Uterus (tissue), 4 donors: ENCODE results near the gene LDHB. TPM values are rescaled to one million over a fixed set of nuclear protein-coding genes. Genes with fewer than 3 reads are reported as not detected.

Source experiments
- DNase-seq, 2 donors: peaks; one replicate each; pipeline ENCODE4 v3.0.0-alpha.2; 2019 to 2020
- H3K27ac ChIP-seq, 2 donors: fragments of 200-600 bp; sonication (generic); 1 replicate in 1 of 2; 2 replicates in 1 of 2; pipeline ENCODE4 v1.5.1; 2016 to 2018
- H3K27me3 ChIP-seq, 2 donors: fragments of 200-600 bp; sonication (generic); one replicate each; pipeline ENCODE4 v1.5.1; 2018 to 2019; ENCODE audit warnings: control low read depth in 1 of 2
- H3K36me3 ChIP-seq, 2 donors: fragments of 200-600 bp; sonication (generic); one replicate each; pipeline ENCODE4 v1.5.1; 2019; ENCODE audit warnings: control low read depth in 1 of 2
- H3K4me1 ChIP-seq, 2 donors: fragments of 200-600 bp; sonication (generic); one replicate each; pipeline ENCODE4 v1.5.1; 2018 to 2019; ENCODE audit warnings: control low read depth in 1 of 2
- H3K4me3 ChIP-seq, 2 donors: fragments of 200-600 bp; sonication (generic); 1 replicate in 1 of 2; 2 replicates in 1 of 2; pipeline ENCODE4 v1.5.1; 2018 to 2019; ENCODE audit warnings: mild to moderate bottlenecking in 1 of 2
- H3K9me3 ChIP-seq, 2 donors: fragments of 200-600 bp; sonication (generic); one replicate each; pipeline ENCODE4 v1.5.1; 2019; ENCODE audit warnings: control low read depth in 1 of 2
- POLR2A ChIP-seq, 2 donors: fragments of 450-650 bp; IDR thresholded peaks; one replicate each; pipeline ENCODE4 v1.6.1; 2016; ENCODE audit warnings: antibody characterized with exemption in 2 of 2, mild to moderate bottlenecking in 1 of 2, moderate library complexity in 1 of 2
- intact Hi-C: fragments of 100-400 bp; cut with DNase I; formaldehyde crosslinking; loops from one replicate; pipeline ENCODE4 v1.15.1; 2023; ENCODE audit warnings: low total_unique reads
- total RNA-seq, 4 donors: library from RNA; depleted of rRNA in 3 of 4; stranded (reverse); fragments of >200 nt in 3 of 4; gene quantifications; one replicate each; pipeline versions ENCODE4 v1.1.0 to v1.2.4, GENCODE V29; 2014 to 2023
- TF ChIP-seq, protein P1 (sequence below), 4 experiments: fragments of 200-600 bp in 2 of 4; fragments of 450-650 bp in 2 of 4; sonication (generic) in 2 of 4; IDR thresholded peaks; one replicate each; pipeline ENCODE4 v1.5.1; 2016 to 2019; ENCODE audit warnings: antibody characterized with exemption in 4 of 4, mild to moderate bottlenecking in 2 of 4, moderate library complexity in 1 of 4
- donor health status: DM: yes; HTN: yes; CAD: no.

LDHB gene
- total RNA-seq, 4 donors from 2014 or later = 154 to 558 (median 252) TPM

DNA sequence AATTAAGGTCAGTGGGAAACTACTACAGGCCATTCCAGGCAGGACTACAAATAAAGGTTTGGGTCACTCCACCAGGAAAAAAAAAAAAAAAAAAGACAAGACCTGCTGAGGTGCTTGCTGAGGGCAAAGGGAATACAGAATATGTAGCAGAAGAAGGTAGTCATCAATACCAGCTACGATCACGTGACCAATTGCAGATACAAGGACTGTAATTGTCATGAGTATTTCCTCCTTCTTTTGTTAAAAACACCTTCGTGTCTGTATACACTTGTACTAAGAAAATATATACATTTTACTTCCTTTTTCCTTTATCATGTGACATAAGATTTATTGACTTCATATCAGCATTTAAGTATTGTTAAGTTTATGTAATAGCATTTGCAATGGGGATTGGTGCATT, 72.2 kb downstream of the LDHB start:
- no peaks in the 10 kb centered on the region for H3K27me3 ChIP-seq
- H3K36me3 ChIP-seq = no peaks in the 10 kb centered on the region
- intact Hi-C loops = no loop called here
- no peak overlapping the region for H3K27ac ChIP-seq
- no peak overlapping the region for H3K4me3 ChIP-seq
- no peak for TF ChIP-seq POLR2A (IDR thresholded peaks at IDR 0.05)
- TF ChIP-seq, protein P1, sequence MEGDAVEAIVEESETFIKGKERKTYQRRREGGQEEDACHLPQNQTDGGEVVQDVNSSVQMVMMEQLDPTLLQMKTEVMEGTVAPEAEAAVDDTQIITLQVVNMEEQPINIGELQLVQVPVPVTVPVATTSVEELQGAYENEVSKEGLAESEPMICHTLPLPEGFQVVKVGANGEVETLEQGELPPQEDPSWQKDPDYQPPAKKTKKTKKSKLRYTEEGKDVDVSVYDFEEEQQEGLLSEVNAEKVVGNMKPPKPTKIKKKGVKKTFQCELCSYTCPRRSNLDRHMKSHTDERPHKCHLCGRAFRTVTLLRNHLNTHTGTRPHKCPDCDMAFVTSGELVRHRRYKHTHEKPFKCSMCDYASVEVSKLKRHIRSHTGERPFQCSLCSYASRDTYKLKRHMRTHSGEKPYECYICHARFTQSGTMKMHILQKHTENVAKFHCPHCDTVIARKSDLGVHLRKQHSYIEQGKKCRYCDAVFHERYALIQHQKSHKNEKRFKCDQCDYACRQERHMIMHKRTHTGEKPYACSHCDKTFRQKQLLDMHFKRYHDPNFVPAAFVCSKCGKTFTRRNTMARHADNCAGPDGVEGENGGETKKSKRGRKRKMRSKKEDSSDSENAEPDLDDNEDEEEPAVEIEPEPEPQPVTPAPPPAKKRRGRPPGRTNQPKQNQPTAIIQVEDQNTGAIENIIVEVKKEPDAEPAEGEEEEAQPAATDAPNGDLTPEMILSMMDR (IDR thresholded peaks at IDR 0.05) = no peak
- DNase-seq = no peak
- H3K9me3 ChIP-seq = peaks cover 0 to 1% of the 10 kb centered on the region in 2 donors
- H3K4me1 ChIP-seq = no peaks in the 10 kb centered on the region

Other genes with a start within 250 kb of the LDHB start
- 10 to 100 TPM in 3 of 4 donors, 1 to 10 TPM in 1; 4.4 to 24.7 (median 18.1) TPM for gene PYROXD1, start 220.2 kb downstream of the LDHB start, total RNA-seq
- gene RECQL, start 156.2 kb downstream of the LDHB start, total RNA-seq = 10 to 100 TPM; 15.4 to 99.0 (median 24.3) TPM
- 10 to 100 TPM; 14.1 to 70.0 (median 31.4) TPM for gene GOLT1B, start 156.1 kb downstream of the LDHB start, total RNA-seq
- 1 to 10 TPM in 2 of 4 donors, under 1 TPM in 1, not detected in 1; 0.67 to 2.4 (median 1.2) TPM for gene SPX, start 131.5 kb downstream of the LDHB start, total RNA-seq
- gene GYS2, start 53.0 kb downstream of the LDHB start, total RNA-seq = not detected
- 10 to 100 TPM in 2 of 4 donors, 1 to 10 TPM in 2; 6.1 to 44.9 (median 13.0) TPM for gene KCNJ8, start 116.9 kb upstream of the LDHB start, total RNA-seq